ENCODE data around the gene SLC1A3. TPM values are rescaled to one million over a fixed set of nuclear protein-coding genes. Genes with fewer than 3 reads are reported as not detected.

SLC1A3 gene
- total and polyA plus RNA-seq, 10 of the 15 experiments (the other 5 are each of a cell fraction or from before 2014, with no cell fraction given) = 0.23 to 4.4 (median 3.3) TPM

GRCh38 chr5:36643162-36643561 lies 36.8 kb downstream of the SLC1A3 start:
- WGBS (ENCODE audit: insufficient coverage, insufficient replicate concordance, low lambda C conversion rate, missing lambda C conversion rate) = 0% methylated on average over 1 of the region's 1 CpG
- intact Hi-C loops (cut with micrococcal nuclease; ENCODE audit: unreplicated experiment) = no loop called here
- no peaks in the 10 kb centered on the region; a peak in 1 of 4 replicates for H3K27me3 ChIP-seq (replicated peaks in 1 of 2; ENCODE audit: control insufficient read depth in 2 of 2, insufficient read depth in 2 of 2, low read length in 1 of 2)
- H4K20me1 ChIP-seq (ENCODE audit: control insufficient read depth, insufficient read depth) = no peaks in the 10 kb centered on the region
- BruUV-seq (replicated peaks) = no TSS peak
- H3K27ac ChIP-seq (ENCODE audit: control insufficient read depth, insufficient read depth) = no peak overlapping the region
- no peak overlapping the region for H3K4me3 ChIP-seq
- ChIA-PET CTCF (interaction anchor here (0.7 kb wide), 1 partner anchor 16 kb away, joined by 3 read pairs; no protein-coding TSS in a partner anchor), SMC1A (ENCODE audit: uncharacterized antibody, unreplicated experiment) (no interaction called here), POLR2A (no interaction called here), RAD21 (ENCODE audit: unreplicated experiment) (no interaction called here)
- H3K79me2 ChIP-seq (ENCODE audit: control insufficient read depth, insufficient read depth, low read length) = no peaks in the 10 kb centered on the region
- no peak overlapping the region for H3K9ac ChIP-seq (ENCODE audit: control insufficient read depth, insufficient read depth, low read length)
- no peak for FAIRE-seq
- no peak overlapping the region for H2AFZ ChIP-seq (ENCODE audit: control insufficient read depth, low read depth, low read length)
- H3K4me1 ChIP-seq (ENCODE audit: control insufficient read depth, insufficient read depth, low read length) = no peaks in the 10 kb centered on the region
- H3K4me2 ChIP-seq (ENCODE audit: control insufficient read depth, insufficient read depth) = no peak overlapping the region
- no peak for TF ChIP-seq KDM1A (IDR thresholded peaks at IDR 0.05; ENCODE audit: borderline replicate concordance)
- TF ChIP-seq PAX8 (IDR thresholded peaks at IDR 0.05) = no peak
- no peak for TF ChIP-seq RAD21 (IDR thresholded peaks at IDR 0.05; ENCODE audit: insufficient read depth, low read depth, low read length)
- TF ChIP-seq BACH1 (IDR thresholded peaks at IDR 0.05; ENCODE audit: borderline replicate concordance) = no peak
- no peak for TF ChIP-seq NR2C2 (IDR thresholded peaks at IDR 0.05; ENCODE audit: borderline replicate concordance, control insufficient read depth, insufficient read length, low read depth)
- no peak for TF ChIP-seq JUNB (IDR thresholded peaks at IDR 0.05)
- TF ChIP-seq TARDBP (IDR thresholded peaks at IDR 0.05; ENCODE audit: borderline replicate concordance) = no peak
- no peak for TF ChIP-seq NRF1 (conservative IDR thresholded peaks at IDR 0.05; ENCODE audit: low read depth, low read length)
- no peak for TF ChIP-seq MTA2 (IDR thresholded peaks at IDR 0.05; ENCODE audit: low read depth)
- no peak for TF ChIP-seq MYB (IDR thresholded peaks at IDR 0.05; ENCODE audit: borderline replicate concordance, low read depth, low read length)
- no peak for TF ChIP-seq CBX5 (IDR thresholded peaks at IDR 0.05; ENCODE audit: low read depth)
- no peak for TF ChIP-seq USF2 (IDR thresholded peaks at IDR 0.05; ENCODE audit: borderline replicate concordance, low read depth, low read length)
- TF ChIP-seq NBN (IDR thresholded peaks at IDR 0.05) = no peak
- no peak for TF ChIP-seq ZSCAN29 (IDR thresholded peaks at IDR 0.05)
- TF ChIP-seq RCOR1 (conservative IDR thresholded peaks at IDR 0.05; ENCODE audit: low read depth, low read length) = no peak
- TF ChIP-seq TCF12 (IDR thresholded peaks at IDR 0.05; ENCODE audit: low read depth, low read length) = no peak
- TF ChIP-seq SMC3 (IDR thresholded peaks at IDR 0.05; ENCODE audit: borderline replicate concordance, low read length) = no peak
- TF ChIP-seq RFX5 (IDR thresholded peaks at IDR 0.05; ENCODE audit: low read depth, low read length) = no peak
- no peak for TF ChIP-seq MLLT1 (IDR thresholded peaks at IDR 0.05)
- TF ChIP-seq RELB (IDR thresholded peaks at IDR 0.05; ENCODE audit: low read depth) = no peak
- no peak for DNase-seq (ENCODE audit: low read depth, low spot score)
- no peaks in the 10 kb centered on the region for H3K36me3 ChIP-seq (ENCODE audit: control insufficient read depth in 2 of 2, insufficient read depth in 2 of 2, low read length in 1 of 2)
- in situ Hi-C loops (cut with MboI) = no loop called here
- H3K9me3 ChIP-seq (replicated peaks; ENCODE audit: control insufficient read depth, insufficient read depth, low read length) = no peaks in the 10 kb centered on the region
- ATAC-seq = no peak
